HL-60 (cell line): Measurements from ENCODE around the gene PDGFC.

Source experiments
- DNase-seq, 2 experiments: peaks; one replicate each; pipeline ENCODE4 v3.0.0-alpha.2; 2010 to 2020; ENCODE audit warnings: low read depth in 1 of 2, low spot score in 1 of 2
- H3K27ac ChIP-seq: fragments of 250-450 bp; sonication (Bioruptor Pico); replicated peaks from 2 replicates; pipeline ENCODE4 v1.5.1; 2020; ENCODE audit warnings: mild to moderate bottlenecking, moderate library complexity
- H3K27me3 ChIP-seq: fragments of 250-450 bp; sonication (Bioruptor Pico); 2 replicates; pipeline ENCODE4 v1.5.1; 2021; ENCODE audit warnings: mild to moderate bottlenecking, moderate library complexity; ENCODE audit not compliant: insufficient read depth, poor library complexity, severe bottlenecking
- H3K4me3 ChIP-seq: replicated peaks from 2 replicates; pipeline ENCODE4 v1.5.1; 2011; ENCODE audit warnings: mild to moderate bottlenecking, control low read depth, low read length; ENCODE audit not compliant: insufficient read depth
- CTCF ChIP-seq: IDR thresholded peaks from one replicate; pipeline ENCODE4 v1.5.1; 2011; ENCODE audit warnings: low read length, control low read depth, inconsistent platforms; ENCODE audit not compliant: insufficient read depth
- GABPA ChIP-seq: IDR thresholded peaks from 2 replicates; pipeline ENCODE4 v1.6.1; 2012; ENCODE audit warnings: low read depth
- POLR2AphosphoS5 ChIP-seq: IDR thresholded peaks from 2 replicates; pipeline ENCODE4 v1.6.1; 2012; ENCODE audit warnings: low read depth
- REST ChIP-seq: IDR thresholded peaks from 2 replicates; pipeline ENCODE4 v1.6.1; 2012; ENCODE audit warnings: low read depth; ENCODE audit not compliant: insufficient replicate concordance
- SPI1 ChIP-seq: IDR thresholded peaks from 2 replicates; pipeline ENCODE4 v1.6.1; 2012; ENCODE audit warnings: low read depth, mild to moderate bottlenecking, borderline replicate concordance

PDGFC gene

GRCh38 chr4:156770140-156770539 is 201.5 kb downstream of the PDGFC start:
- TF ChIP-seq REST: no peak
- TF ChIP-seq CTCF: no peak
- TF ChIP-seq POLR2AphosphoS5: no peak
- no peak for TF ChIP-seq SPI1
- TF ChIP-seq GABPA: no peak
- DNase-seq: no peak
- Histone ChIP-seq H3K27me3 (no peaks in the 10 kb centered on the region), H3K4me3 (no peak overlapping the region), H3K27ac (no peak overlapping the region)

GRCh38 chr4:156767911-156768415 is 203.6 kb downstream of the PDGFC start:
- H3K27ac ChIP-seq: no peak overlapping the region
- no peaks in the 10 kb centered on the region for H3K27me3 ChIP-seq
- DNase-seq: no peak
- no peak overlapping the region for H3K4me3 ChIP-seq
- TF ChIP-seq SPI1: no peak
- TF ChIP-seq POLR2AphosphoS5: no peak
- TF ChIP-seq CTCF: no peak
- no peak for TF ChIP-seq GABPA

DNA sequence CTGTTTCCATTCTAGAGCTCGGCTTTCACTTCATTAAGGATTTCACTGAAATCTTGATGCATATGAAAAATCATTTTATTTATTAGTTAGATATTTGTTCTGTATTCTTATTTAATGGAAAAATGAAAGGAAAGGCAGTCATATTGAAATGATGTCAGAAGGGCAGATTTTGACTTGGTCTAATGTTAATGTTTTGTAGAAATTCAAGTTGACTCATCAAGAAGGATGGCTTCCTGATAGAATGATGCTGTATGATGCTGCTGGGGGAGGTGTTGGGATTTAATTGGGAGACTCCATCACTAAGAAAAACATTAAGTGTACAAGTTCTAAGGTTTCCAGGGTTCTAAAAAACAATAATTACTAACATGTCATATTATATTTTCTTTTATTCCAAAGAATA is 204.8 kb downstream of the PDGFC start:
- no peak for DNase-seq
- Histone ChIP-seq H3K27ac (no peak overlapping the region), H3K27me3 (no peaks in the 10 kb centered on the region), H3K4me3 (no peak overlapping the region)
- no peak for TF ChIP-seq SPI1
- no peak for TF ChIP-seq GABPA
- no peak for TF ChIP-seq CTCF
- TF ChIP-seq POLR2AphosphoS5: no peak
- TF ChIP-seq REST: no peak

GRCh38 chr4:156765277-156765676 is 206.3 kb downstream of the PDGFC start:
- H3K27me3 ChIP-seq: no peaks in the 10 kb centered on the region
- no peak for TF ChIP-seq CTCF
- TF ChIP-seq POLR2AphosphoS5: no peak
- no peak for TF ChIP-seq REST
- no peak for TF ChIP-seq SPI1
- no peak for TF ChIP-seq GABPA
- H3K27ac ChIP-seq: no peak overlapping the region
- no peak overlapping the region for H3K4me3 ChIP-seq
- DNase-seq: no peak
